DND-41 (cell line): ENCODE measurements around the gene TTC39B.

Experiments used
- EZH2 ChIP-seq: IDR thresholded peaks from 3 replicates; pipeline ENCODE4 v1.6.1; 2012; ENCODE audit warnings: borderline replicate concordance, low read depth, mild to moderate bottlenecking, moderate library complexity, low read length, inconsistent platforms; ENCODE audit not compliant: severe bottlenecking
- TF ChIP-seq, protein P1 (sequence below): IDR thresholded peaks from 2 replicates; pipeline ENCODE4 v1.5.1; 2012; ENCODE audit warnings: borderline replicate concordance, low read length, moderate library complexity, mild to moderate bottlenecking; ENCODE audit not compliant: poor library complexity, severe bottlenecking; ENCODE audit errors: extremely low read depth

DNA sequence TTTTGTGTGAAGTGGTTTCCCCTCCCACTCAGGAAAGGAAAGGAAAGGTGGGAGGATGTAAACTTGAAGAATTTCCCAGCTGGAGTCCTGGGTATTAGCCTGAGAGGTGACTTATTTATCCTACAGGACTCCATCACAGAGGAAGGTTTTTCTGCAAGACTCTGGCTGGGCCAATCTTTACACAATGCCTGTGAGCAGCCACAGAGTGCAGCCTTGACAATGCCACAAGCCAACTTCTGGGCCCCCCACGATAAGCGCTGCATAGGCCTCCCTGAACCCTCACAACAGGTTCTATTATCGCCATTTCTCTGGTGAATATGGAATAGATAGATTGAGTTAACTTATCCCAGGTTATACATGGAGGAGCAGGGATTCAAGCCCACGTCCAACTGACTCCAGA, 12.4 kb downstream of the TTC39B start:
- TF ChIP-seq, protein P1, sequence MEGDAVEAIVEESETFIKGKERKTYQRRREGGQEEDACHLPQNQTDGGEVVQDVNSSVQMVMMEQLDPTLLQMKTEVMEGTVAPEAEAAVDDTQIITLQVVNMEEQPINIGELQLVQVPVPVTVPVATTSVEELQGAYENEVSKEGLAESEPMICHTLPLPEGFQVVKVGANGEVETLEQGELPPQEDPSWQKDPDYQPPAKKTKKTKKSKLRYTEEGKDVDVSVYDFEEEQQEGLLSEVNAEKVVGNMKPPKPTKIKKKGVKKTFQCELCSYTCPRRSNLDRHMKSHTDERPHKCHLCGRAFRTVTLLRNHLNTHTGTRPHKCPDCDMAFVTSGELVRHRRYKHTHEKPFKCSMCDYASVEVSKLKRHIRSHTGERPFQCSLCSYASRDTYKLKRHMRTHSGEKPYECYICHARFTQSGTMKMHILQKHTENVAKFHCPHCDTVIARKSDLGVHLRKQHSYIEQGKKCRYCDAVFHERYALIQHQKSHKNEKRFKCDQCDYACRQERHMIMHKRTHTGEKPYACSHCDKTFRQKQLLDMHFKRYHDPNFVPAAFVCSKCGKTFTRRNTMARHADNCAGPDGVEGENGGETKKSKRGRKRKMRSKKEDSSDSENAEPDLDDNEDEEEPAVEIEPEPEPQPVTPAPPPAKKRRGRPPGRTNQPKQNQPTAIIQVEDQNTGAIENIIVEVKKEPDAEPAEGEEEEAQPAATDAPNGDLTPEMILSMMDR, result no peak
- no peak for TF ChIP-seq EZH2
